CD4-positive, alpha-beta T cell treated with Interleukin-12 subunit alpha and Interleukin-12 subunit beta, for 1 hour (primary cell): ENCODE results near the gene DIAPH2.

Experiments used
- DNase-seq: peaks from one replicate; pipeline ENCODE4 v3.0.0-alpha.2; 2020

The DIAPH2 gene

GRCh38 chrX:97210501-97210900 lies 525.9 kb downstream of the DIAPH2 start:
- DNase-seq, result no peak

GRCh38 chrX:97211070-97211469 lies 526.4 kb downstream of the DIAPH2 start:
- DNase-seq, result no peak

GRCh38 chrX:97215186-97215585 lies 530.5 kb downstream of the DIAPH2 start:
- no peak for DNase-seq

- no peak for DNase-seq
These were observed 539.5 kb downstream of the DIAPH2 start for GRCh38 chrX:97224148-97224547.

- DNase-seq, result no peak
These were observed 544.7 kb downstream of the DIAPH2 start for GRCh38 chrX:97229318-97229717.

GRCh38 chrX:97230948-97231347 lies 546.3 kb downstream of the DIAPH2 start:
- no peak for DNase-seq

GRCh38 chrX:97234471-97235081 lies 549.9 kb downstream of the DIAPH2 start:
- DNase-seq, result no peak

GRCh38 chrX:97238632-97239031 lies 554.0 kb downstream of the DIAPH2 start:
- DNase-seq, result no peak

GRCh38 chrX:97252111-97252510 lies 567.5 kb downstream of the DIAPH2 start:
- DNase-seq, result no peak

GRCh38 chrX:97260679-97261078 lies 576.0 kb downstream of the DIAPH2 start:
- DNase-seq, result no peak

GRCh38 chrX:97266406-97267121 lies 581.9 kb downstream of the DIAPH2 start:
- no peak for DNase-seq

GRCh38 chrX:97267396-97268181 lies 582.9 kb downstream of the DIAPH2 start:
- DNase-seq, result no peak

GRCh38 chrX:97268182-97268680 lies 583.6 kb downstream of the DIAPH2 start:
- DNase-seq, result no peak

- DNase-seq, result no peak
These were observed 599.9 kb downstream of the DIAPH2 start for GRCh38 chrX:97284531-97284930.

GRCh38 chrX:97290199-97290598 lies 605.6 kb downstream of the DIAPH2 start:
- DNase-seq, result no peak

- DNase-seq, result no peak
These were observed 609.4 kb downstream of the DIAPH2 start for GRCh38 chrX:97294041-97294440.

GRCh38 chrX:97295954-97296353 lies 611.3 kb downstream of the DIAPH2 start:
- no peak for DNase-seq

GRCh38 chrX:97306771-97307470 lies 622.3 kb downstream of the DIAPH2 start:
- no peak for DNase-seq

GRCh38 chrX:97308171-97308570 lies 623.5 kb downstream of the DIAPH2 start:
- DNase-seq, result no peak

GRCh38 chrX:97309487-97310116 lies 625.0 kb downstream of the DIAPH2 start:
- no peak for DNase-seq

- DNase-seq, result no peak
These were observed 625.7 kb downstream of the DIAPH2 start for GRCh38 chrX:97310373-97310772.

GRCh38 chrX:97311066-97311778 lies 626.6 kb downstream of the DIAPH2 start:
- DNase-seq, result no peak
